ENCODE data around the gene PCDHGB1. TPM values are rescaled to one million over a fixed set of nuclear protein-coding genes. Genes with fewer than 3 reads are reported as not detected.
A peak's percentile ranks its signal among the peaks of the same experiment; 100 is the strongest.

PCDHGB1 gene
- total RNA-seq (3.1 and 4.3 TPM in 2 replicates), polyA plus RNA-seq (1.7 TPM in 2 replicates), polyA minus RNA-seq (ENCODE audit: low replicate concordance) (0.96 and 4.6 TPM in 2 replicates)
- polyA plus RNA-seq (2012): 1.1 and 1.6 TPM in 2 replicates

DNA sequence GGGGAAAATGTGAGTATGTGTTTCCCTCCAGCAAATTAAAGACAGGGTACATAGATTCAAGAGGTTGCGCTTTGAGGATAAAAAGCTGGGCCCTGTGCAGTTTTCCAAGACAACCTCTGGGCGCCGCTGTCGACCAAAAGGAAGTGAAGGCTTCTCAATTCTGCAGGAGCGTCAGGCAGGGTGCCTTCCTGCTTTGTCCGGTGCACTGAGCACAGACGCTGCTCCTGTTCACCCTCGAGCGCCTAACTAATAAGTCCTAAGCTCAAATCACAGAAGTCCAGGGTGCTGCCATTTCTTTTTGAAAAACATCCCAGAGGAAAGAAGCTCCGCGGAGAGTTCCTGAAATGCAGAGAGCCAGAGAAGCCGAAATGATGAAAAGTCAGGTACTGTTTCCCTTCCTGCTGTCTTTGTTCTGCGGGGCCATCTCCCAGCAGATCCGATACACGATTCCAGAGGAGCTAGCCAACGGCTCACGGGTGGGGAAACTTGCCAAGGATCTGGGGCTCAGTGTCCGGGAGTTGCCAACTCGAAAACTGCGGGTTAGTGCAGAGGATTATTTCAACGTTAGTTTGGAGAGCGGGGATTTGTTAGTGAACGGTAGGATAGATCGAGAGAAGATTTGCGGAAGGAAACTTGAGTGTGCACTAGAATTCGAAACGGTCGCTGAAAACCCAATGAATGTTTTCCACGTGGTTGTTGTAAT lies at the start of gene PCDHGB1:
Gene PCDHGB1 (plus strand): TSS at position 183 of the 703 bp plus-strand sequence. CDS start 162 bp downstream, at position 345.
- no peak within 1 kb of the TSS for H3K9ac ChIP-seq (ENCODE audit: insufficient read depth, low read length)

DNA sequence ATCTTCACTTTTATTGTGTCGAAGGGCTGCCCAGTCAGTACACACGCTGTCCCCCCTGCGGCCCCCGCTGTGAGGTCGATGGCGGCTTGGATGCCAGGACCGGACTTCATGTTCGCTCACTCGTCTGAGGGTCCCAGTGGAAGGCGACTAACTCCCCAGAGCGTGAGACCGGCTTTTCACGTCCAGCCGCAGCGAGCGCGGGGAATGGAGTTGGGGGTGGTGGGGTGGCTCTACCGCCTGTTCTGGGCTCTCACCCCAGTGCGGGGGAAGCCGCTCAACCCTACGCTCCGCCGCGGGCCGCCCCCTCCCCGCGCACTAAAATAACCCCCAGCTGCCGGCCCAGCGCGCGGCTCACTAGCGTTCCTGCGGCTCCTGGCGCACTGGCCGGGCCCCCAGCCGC lies 46.1 kb upstream of the PCDHGB1 start, which contains the start of gene SLC25A2:
Gene SLC25A2 (minus strand): TSS at position 294 of the 400 bp plus-strand sequence. CDS start 184 bp downstream, at position 110.
- no peak within 1 kb of the TSS for H3K4me3 ChIP-seq (replicated peaks in 1 of 4; ENCODE audit: control extremely low read depth in 1 of 4, insufficient read depth in 1 of 4, low read depth in 3 of 4, low read length in 4 of 4)
- no peak within 1 kb of the TSS for H3K9ac ChIP-seq (ENCODE audit: insufficient read depth, low read length)
- no peak for TF ChIP-seq EZH2 (IDR thresholded peaks at IDR 0.05; ENCODE audit: low read length, missing control alignments)
- TF ChIP-seq, protein P1, sequence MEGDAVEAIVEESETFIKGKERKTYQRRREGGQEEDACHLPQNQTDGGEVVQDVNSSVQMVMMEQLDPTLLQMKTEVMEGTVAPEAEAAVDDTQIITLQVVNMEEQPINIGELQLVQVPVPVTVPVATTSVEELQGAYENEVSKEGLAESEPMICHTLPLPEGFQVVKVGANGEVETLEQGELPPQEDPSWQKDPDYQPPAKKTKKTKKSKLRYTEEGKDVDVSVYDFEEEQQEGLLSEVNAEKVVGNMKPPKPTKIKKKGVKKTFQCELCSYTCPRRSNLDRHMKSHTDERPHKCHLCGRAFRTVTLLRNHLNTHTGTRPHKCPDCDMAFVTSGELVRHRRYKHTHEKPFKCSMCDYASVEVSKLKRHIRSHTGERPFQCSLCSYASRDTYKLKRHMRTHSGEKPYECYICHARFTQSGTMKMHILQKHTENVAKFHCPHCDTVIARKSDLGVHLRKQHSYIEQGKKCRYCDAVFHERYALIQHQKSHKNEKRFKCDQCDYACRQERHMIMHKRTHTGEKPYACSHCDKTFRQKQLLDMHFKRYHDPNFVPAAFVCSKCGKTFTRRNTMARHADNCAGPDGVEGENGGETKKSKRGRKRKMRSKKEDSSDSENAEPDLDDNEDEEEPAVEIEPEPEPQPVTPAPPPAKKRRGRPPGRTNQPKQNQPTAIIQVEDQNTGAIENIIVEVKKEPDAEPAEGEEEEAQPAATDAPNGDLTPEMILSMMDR (conservative IDR thresholded peaks at IDR 0.05 in 1 of 2, IDR thresholded peaks at IDR 0.05 in 1 of 2; ENCODE audit: low read depth in 1 of 2, low read length in 2 of 2): no peak
- H3K27me3 ChIP-seq (ENCODE audit: control insufficient read depth, insufficient read depth, low read length): no peaks in the 10 kb centered on the region
- H2AFZ ChIP-seq (ENCODE audit: low read length): no peak within 1 kb of the TSS
- H3K27ac ChIP-seq (ENCODE audit: insufficient read depth, low read length): no peak within 1 kb of the TSS
- H3K79me2 ChIP-seq (ENCODE audit: control insufficient read depth, insufficient read depth, low read length): no peaks in the 10 kb centered on the region
- DNase-seq (ENCODE audit: low read depth in 2 of 2): no peak
- H3K9me3 ChIP-seq (ENCODE audit: control insufficient read depth, insufficient read depth, low read depth, low read length): no peaks in the 10 kb centered on the region
- no peaks in the 10 kb centered on the region for H3K36me3 ChIP-seq (ENCODE audit: control insufficient read depth, insufficient read depth, low read length)
- no peak within 1 kb of the TSS for H3K4me2 ChIP-seq (ENCODE audit: extremely low read depth, insufficient read depth, low read length)
- no peaks in the 10 kb centered on the region for H3K4me1 ChIP-seq (ENCODE audit: control insufficient read depth, extremely low read depth, insufficient read depth, low read length)
- no peaks in the 10 kb centered on the region for H4K20me1 ChIP-seq (ENCODE audit: control insufficient read depth, extremely low read depth, insufficient read depth, low read length)

More for the DNA sequence above, at the start of gene PCDHGB1:
- no peaks in the 10 kb centered on the region for H3K79me2 ChIP-seq (ENCODE audit: control insufficient read depth, insufficient read depth, low read length)
- no peaks in the 10 kb centered on the region for H3K9me3 ChIP-seq (ENCODE audit: control insufficient read depth, insufficient read depth, low read depth, low read length)
- DNase-seq (ENCODE audit: low read depth in 2 of 2): peak; percentile 60 to 64
- peaks cover 13% of the 10 kb centered on the region for H3K27me3 ChIP-seq (ENCODE audit: control insufficient read depth, insufficient read depth, low read length)
- no peaks in the 10 kb centered on the region for H4K20me1 ChIP-seq (ENCODE audit: control insufficient read depth, extremely low read depth, insufficient read depth, low read length)
- peak within 1 kb of the TSS; percentile 45 for H3K4me2 ChIP-seq (ENCODE audit: extremely low read depth, insufficient read depth, low read length)
- peak within 1 kb of the TSS; percentile 22 for H2AFZ ChIP-seq (ENCODE audit: low read length)
- TF ChIP-seq, protein P1 (conservative IDR thresholded peaks at IDR 0.05 in 1 of 2, IDR thresholded peaks at IDR 0.05 in 1 of 2; ENCODE audit: low read depth in 1 of 2, low read length in 2 of 2): peak; percentile 53 to 60
- TF ChIP-seq EZH2 (IDR thresholded peaks at IDR 0.05; ENCODE audit: low read length, missing control alignments): no peak
- no peak within 1 kb of the TSS for H3K27ac ChIP-seq (ENCODE audit: insufficient read depth, low read length)
- no peaks in the 10 kb centered on the region for H3K4me1 ChIP-seq (ENCODE audit: control insufficient read depth, extremely low read depth, insufficient read depth, low read length)
- H3K4me3 ChIP-seq (replicated peaks in 1 of 4; ENCODE audit: control extremely low read depth in 1 of 4, insufficient read depth in 1 of 4, low read depth in 3 of 4, low read length in 4 of 4): peak within 1 kb of the TSS; percentile 21 to 50 (median 38)
- no peaks in the 10 kb centered on the region for H3K36me3 ChIP-seq (ENCODE audit: control insufficient read depth, insufficient read depth, low read length)

DNA sequence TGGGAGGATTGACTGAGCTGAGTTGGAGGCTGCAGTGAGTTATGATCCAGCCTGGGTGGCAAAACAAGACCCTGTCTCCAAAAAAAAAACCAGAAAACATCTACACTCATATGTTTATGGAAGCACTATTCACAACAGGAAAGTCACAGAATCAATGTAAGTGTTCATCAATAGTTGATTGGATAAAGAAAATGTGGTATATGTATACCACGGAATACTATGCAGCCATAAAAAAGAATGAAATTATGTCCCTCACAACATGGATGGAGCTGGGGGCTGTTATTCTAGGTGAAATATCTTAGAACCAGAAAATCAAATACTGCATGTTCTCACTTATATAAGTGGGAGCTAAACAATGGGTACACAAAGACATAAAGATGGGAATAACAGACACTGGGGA lies 43.3 kb upstream of the PCDHGB1 start:
- no peak for DNase-seq (ENCODE audit: low read depth in 2 of 2)
- TF ChIP-seq, protein P1 (conservative IDR thresholded peaks at IDR 0.05 in 1 of 2, IDR thresholded peaks at IDR 0.05 in 1 of 2; ENCODE audit: low read depth in 1 of 2, low read length in 2 of 2): no peak
- TF ChIP-seq EZH2 (IDR thresholded peaks at IDR 0.05; ENCODE audit: low read length, missing control alignments): no peak
- H3K27me3 ChIP-seq (ENCODE audit: control insufficient read depth, insufficient read depth, low read length): no peaks in the 10 kb centered on the region

More for the DNA sequence above, 43.3 kb upstream of the PCDHGB1 start:
- Histone ChIP-seq H2AFZ (ENCODE audit: low read length) (no peak overlapping the region), H3K9me3 (ENCODE audit: control insufficient read depth, insufficient read depth, low read depth, low read length) (no peaks in the 10 kb centered on the region), H3K27ac (ENCODE audit: insufficient read depth, low read length) (no peak overlapping the region), H4K20me1 (ENCODE audit: control insufficient read depth, extremely low read depth, insufficient read depth, low read length) (no peaks in the 10 kb centered on the region), H3K79me2 (ENCODE audit: control insufficient read depth, insufficient read depth, low read length) (no peaks in the 10 kb centered on the region), H3K36me3 (ENCODE audit: control insufficient read depth, insufficient read depth, low read length) (no peaks in the 10 kb centered on the region), H3K9ac (ENCODE audit: insufficient read depth, low read length) (no peak overlapping the region), H3K4me3 (replicated peaks in 1 of 4; ENCODE audit: control extremely low read depth in 1 of 4, insufficient read depth in 1 of 4, low read depth in 3 of 4, low read length in 4 of 4) (no peak overlapping the region), H3K4me2 (ENCODE audit: extremely low read depth, insufficient read depth, low read length) (no peak overlapping the region), H3K4me1 (ENCODE audit: control insufficient read depth, extremely low read depth, insufficient read depth, low read length) (no peaks in the 10 kb centered on the region)
